HEK293T (cell line): ENCODE measurements around the gene WDR54.
"Not testable (repeated sequence)": the region's sequence is repeated elsewhere in the genome, so short reads cannot be mapped to it uniquely, and the experiment has no call there.

Experiments used
- ARNT ChIP-seq: fragments of 450-650 bp; IDR thresholded peaks from 2 replicates; pipeline ENCODE4 v1.6.1; 2017; ENCODE audit warnings: mild to moderate bottlenecking
- FOXK2 ChIP-seq: fragments of 450-650 bp; IDR thresholded peaks from 2 replicates; pipeline ENCODE4 v1.6.1; 2016; ENCODE audit warnings: mild to moderate bottlenecking
- FOXM1 ChIP-seq: fragments of 450-650 bp; IDR thresholded peaks from 2 replicates; pipeline ENCODE4 v1.6.1; 2017; ENCODE audit warnings: mild to moderate bottlenecking, borderline replicate concordance
- HDGF ChIP-seq: fragments of 450-650 bp; IDR thresholded peaks from 2 replicates; pipeline ENCODE4 v1.6.1; 2017; ENCODE audit warnings: antibody characterized with exemption, borderline replicate concordance
- L3MBTL2 ChIP-seq: fragments of 450-650 bp; conservative IDR thresholded peaks from 2 replicates; pipeline ENCODE4 v1.6.1; 2016; ENCODE audit warnings: mild to moderate bottlenecking
- LEF1 ChIP-seq: fragments of 450-650 bp; IDR thresholded peaks from 2 replicates; pipeline ENCODE4 v1.6.1; 2017; ENCODE audit warnings: mild to moderate bottlenecking, borderline replicate concordance
- NFRKB ChIP-seq: fragments of 450-650 bp; IDR thresholded peaks from 2 replicates; pipeline ENCODE4 v1.6.1; 2016; ENCODE audit warnings: mild to moderate bottlenecking, moderate library complexity
- PKNOX1 ChIP-seq: fragments of 450-650 bp; IDR thresholded peaks from 2 replicates; pipeline ENCODE4 v1.6.1; 2016
- SP1 ChIP-seq: fragments of 450-650 bp; IDR thresholded peaks from 2 replicates; pipeline ENCODE4 v1.6.1; 2017
- SUZ12 ChIP-seq: fragments of 450-650 bp; IDR thresholded peaks from 2 replicates; pipeline ENCODE4 v1.6.1; 2016; ENCODE audit warnings: mild to moderate bottlenecking
- TARDBP ChIP-seq: fragments of 450-650 bp; IDR thresholded peaks from 2 replicates; pipeline ENCODE4 v1.6.1; 2016
- ZNF384 ChIP-seq: fragments of 450-650 bp; IDR thresholded peaks from 2 replicates; pipeline ENCODE4 v1.6.1; 2016

- TF ChIP-seq PKNOX1, LEF1, HDGF, NFRKB, SUZ12, FOXM1, SP1, TARDBP, FOXK2, ARNT, L3MBTL2, ZNF384: not testable (repeated sequence)
Observed at GRCh38 chr2:74470742-74471141, 49.2 kb downstream of the WDR54 start.
